Measurements from ENCODE around the gene MLXIP. TPM values are rescaled to one million over a fixed set of nuclear protein-coding genes. Genes with fewer than 3 reads are reported as not detected.

Gene MLXIP
- total and polyA plus RNA-seq, 2 of the 4 experiments (the other 2 are of a cell fraction) = 2.7 to 10.8 TPM

DNA sequence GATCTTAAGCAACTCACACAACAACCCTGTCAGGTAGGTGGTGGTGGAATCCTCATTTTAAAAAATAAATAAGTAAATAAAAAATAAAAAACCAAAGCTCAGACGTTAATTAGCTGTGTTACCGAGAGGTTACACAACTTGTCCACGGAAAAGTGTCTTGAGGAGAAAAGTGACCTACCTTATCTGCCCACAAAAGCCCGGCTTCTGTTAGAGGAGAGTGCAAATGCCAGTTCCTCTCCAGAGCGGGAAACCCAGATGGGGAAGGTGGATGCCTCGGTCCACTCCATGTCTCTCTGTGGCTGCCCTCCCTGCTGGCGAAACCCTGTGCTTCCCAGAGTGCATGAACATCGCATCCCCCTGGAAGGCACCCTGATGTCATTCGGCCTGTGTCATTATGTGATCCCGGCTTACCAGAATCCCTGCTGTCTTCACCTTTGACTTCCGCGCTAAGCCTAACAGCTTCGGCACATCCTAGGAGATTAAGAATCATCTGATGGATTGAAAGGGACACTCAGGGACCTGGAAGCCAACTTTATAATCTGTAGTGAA lies 6.4 kb downstream of the MLXIP start (continued):
- TF ChIP-seq, protein P1, sequence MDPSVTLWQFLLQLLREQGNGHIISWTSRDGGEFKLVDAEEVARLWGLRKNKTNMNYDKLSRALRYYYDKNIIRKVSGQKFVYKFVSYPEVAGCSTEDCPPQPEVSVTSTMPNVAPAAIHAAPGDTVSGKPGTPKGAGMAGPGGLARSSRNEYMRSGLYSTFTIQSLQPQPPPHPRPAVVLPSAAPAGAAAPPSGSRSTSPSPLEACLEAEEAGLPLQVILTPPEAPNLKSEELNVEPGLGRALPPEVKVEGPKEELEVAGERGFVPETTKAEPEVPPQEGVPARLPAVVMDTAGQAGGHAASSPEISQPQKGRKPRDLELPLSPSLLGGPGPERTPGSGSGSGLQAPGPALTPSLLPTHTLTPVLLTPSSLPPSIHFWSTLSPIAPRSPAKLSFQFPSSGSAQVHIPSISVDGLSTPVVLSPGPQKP (IDR thresholded peaks at IDR 0.05; ENCODE audit: borderline replicate concordance, low read depth, low read length) = no peak
- TF ChIP-seq RCOR1 (IDR thresholded peaks at IDR 0.05; ENCODE audit: insufficient replicate concordance, low read length) = no peak

DNA sequence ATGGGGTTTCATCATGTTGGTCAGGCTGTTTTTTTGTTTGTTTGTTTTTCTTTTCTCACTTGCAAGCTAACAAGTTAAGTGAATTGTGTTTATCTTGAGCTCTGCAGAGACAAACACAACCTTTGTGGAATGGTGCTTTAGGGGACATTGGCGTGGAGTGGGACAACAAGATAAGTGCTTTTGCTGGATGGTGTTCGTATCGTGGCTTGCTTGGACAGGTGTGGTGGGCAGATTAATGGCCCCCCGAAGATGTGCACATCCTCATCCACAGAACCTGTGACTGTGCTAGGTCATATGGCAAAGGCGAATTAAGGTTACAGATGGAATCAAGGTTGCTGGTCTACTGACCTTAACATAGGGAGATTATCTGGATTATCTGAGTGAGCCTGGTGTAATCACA lies 7.0 kb downstream of the MLXIP start:
- dilution Hi-C loops (cut with HindIII; ENCODE audit: low sequenced_read_pairs, unreplicated experiment) = no loop called here
- no peak for DNase-seq
- H3K4me3 ChIP-seq (ENCODE audit: insufficient read depth, low read depth, low read length) = no peak overlapping the region

More for the DNA sequence above, 7.0 kb downstream of the MLXIP start:
- ChIA-PET POLR2A (ENCODE audit: unreplicated experiment) (no interaction called here), CTCF (no interaction called here)
- no peak overlapping the region for H2BK5ac ChIP-seq (ENCODE audit: low read depth, low read length, poor library complexity, severe bottlenecking)
- H3K9me1 ChIP-seq (ENCODE audit: insufficient read depth, low read length) = peaks cover 23% of the 10 kb centered on the region
- H3K27ac ChIP-seq (ENCODE audit: insufficient read depth, low read length) = no peak overlapping the region
- H3K18ac ChIP-seq (ENCODE audit: low read depth, low read length) = no peak overlapping the region
- H3K4me2 ChIP-seq (ENCODE audit: low read depth, low read length) = no peak overlapping the region
- no peak overlapping the region for H4K8ac ChIP-seq (ENCODE audit: low read depth in 2 of 2, low read length in 2 of 2)
- WGBS, 2 experiments (ENCODE audit: extremely low coverage in 2 of 2, insufficient read length in 1 of 2) = no CpG with 5 or more reads among the region's 5 CpGs
- no peaks in the 10 kb centered on the region for H3K27me3 ChIP-seq (ENCODE audit: control insufficient read depth, insufficient read depth, low read length)
- H2BK120ac ChIP-seq (ENCODE audit: low read depth, low read length) = no peak overlapping the region
- peaks cover 39% of the 10 kb centered on the region for H3K36me3 ChIP-seq (ENCODE audit: control insufficient read depth, insufficient read depth, low read length)
- H2AK5ac ChIP-seq (ENCODE audit: low read depth, low read length) = no peak overlapping the region
- no peak overlapping the region for H3K9ac ChIP-seq (ENCODE audit: low read depth, low read length)
- intact Hi-C loops (cut with micrococcal nuclease) (no loop called here), in situ Hi-C loops (cut with MboI; ENCODE audit: low sequenced_read_pairs) (no loop called here)
- no peak overlapping the region for H2AK9ac ChIP-seq (replicated peaks; ENCODE audit: low read depth, low read length, poor library complexity)
- TF ChIP-seq RCOR1 (IDR thresholded peaks at IDR 0.05; ENCODE audit: insufficient replicate concordance, low read length) (no peak), POLR2A (IDR thresholded peaks at IDR 0.05; ENCODE audit: low read depth, low read length) (no peak), MXI1 (IDR thresholded peaks at IDR 0.05; ENCODE audit: borderline replicate concordance, low read depth, low read length) (no peak), NFE2L2 (IDR thresholded peaks at IDR 0.05; ENCODE audit: low read depth, low read length) (no peak)
- H4K91ac ChIP-seq (ENCODE audit: insufficient read depth, low read depth, low read length) = no peak overlapping the region
- peaks cover 20 to 82% of the 10 kb centered on the region in 2 experiments; a peak in 3 of 4 replicates for H3K79me1 ChIP-seq (ENCODE audit: low read depth in 1 of 2, low read length in 2 of 2)
- BruUV-seq (replicated peaks) = no TSS peak
- peaks cover 15% of the 10 kb centered on the region for H3K4me1 ChIP-seq (ENCODE audit: control insufficient read depth, insufficient read depth, low read length)
- peaks cover 56% of the 10 kb centered on the region for H4K20me1 ChIP-seq (ENCODE audit: insufficient read depth, low read length)
- no peak overlapping the region for H3K4ac ChIP-seq (ENCODE audit: low read depth, low read length)
- no peak overlapping the region for H2BK20ac ChIP-seq (ENCODE audit: low read depth, low read length)
- no peaks in the 10 kb centered on the region for H3K9me3 ChIP-seq (ENCODE audit: control insufficient read depth, insufficient read depth, low read length)
- no peak overlapping the region for H3K14ac ChIP-seq (replicated peaks; ENCODE audit: low read depth, low read length)
- H4K5ac ChIP-seq (ENCODE audit: low read depth, low read length) = no peak overlapping the region
- no peak overlapping the region for H3K56ac ChIP-seq (ENCODE audit: extremely low read depth, insufficient read depth, low read length)
- no peak for ATAC-seq (ENCODE audit: low read depth)
- H3K23ac ChIP-seq (ENCODE audit: low read depth, low read length) = no peak overlapping the region
- no peak overlapping the region for H2AFZ ChIP-seq (replicated peaks; ENCODE audit: low read length, poor library complexity)
- no peak overlapping the region for H2BK15ac ChIP-seq (ENCODE audit: low read depth, low read length)

Measured in IMR-90 (cell line).